ENCODE results near the gene MEGF6. TPM values are rescaled to one million over a fixed set of nuclear protein-coding genes. Genes with fewer than 3 reads are reported as not detected.

Gene MEGF6
- total and polyA plus RNA-seq, 4 donors = 17.7 to 54.2 (median 48.2) TPM

DNA sequence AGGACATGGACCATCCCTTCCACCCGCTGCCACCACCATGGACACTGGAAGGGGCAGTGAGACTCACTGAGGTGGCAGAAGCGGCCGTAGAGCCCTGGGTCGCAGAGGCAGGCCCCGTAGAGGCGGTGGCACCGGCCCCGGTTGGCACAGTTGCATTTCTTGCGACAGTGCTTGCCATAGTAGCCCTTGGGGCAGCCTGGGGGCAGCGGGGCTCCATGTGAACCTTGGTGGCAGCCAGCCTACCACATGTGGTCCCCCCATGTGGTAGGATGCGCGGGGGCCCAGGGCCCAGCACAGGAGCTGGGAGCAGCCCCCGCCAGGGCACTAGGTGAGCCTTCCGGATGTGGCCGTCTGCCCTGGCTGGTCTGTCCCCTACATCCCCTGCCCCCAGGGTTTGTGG, 105.3 kb downstream of the MEGF6 start:
- Histone ChIP-seq H3K9me3 (ENCODE audit: control insufficient read depth in 4 of 4, insufficient read depth in 3 of 4, low read length in 3 of 4) (no peaks in the 10 kb centered on the region), H3K4me1 (ENCODE audit: control insufficient read depth in 5 of 5, insufficient read depth in 5 of 5, low read length in 5 of 5) (peaks cover 0 to 7% (median 0%) of the 10 kb centered on the region in 5 donors), H3K9ac (ENCODE audit: insufficient read depth in 1 of 2, low read length in 2 of 2) (no peak overlapping the region), H3K27ac (ENCODE audit: low read depth in 1 of 2, low read length in 1 of 2) (no peak overlapping the region), H3K36me3 (ENCODE audit: control insufficient read depth in 4 of 4, insufficient read depth in 4 of 4, low read length in 4 of 4) (peaks cover 0 to 34% (median 0%) of the 10 kb centered on the region in 4 donors), H3K4me3 (no peak overlapping the region), H3K27me3 (ENCODE audit: control insufficient read depth in 3 of 3, insufficient read depth in 3 of 3, low read length in 2 of 3) (no peaks in the 10 kb centered on the region)
- TF ChIP-seq, protein P1, sequence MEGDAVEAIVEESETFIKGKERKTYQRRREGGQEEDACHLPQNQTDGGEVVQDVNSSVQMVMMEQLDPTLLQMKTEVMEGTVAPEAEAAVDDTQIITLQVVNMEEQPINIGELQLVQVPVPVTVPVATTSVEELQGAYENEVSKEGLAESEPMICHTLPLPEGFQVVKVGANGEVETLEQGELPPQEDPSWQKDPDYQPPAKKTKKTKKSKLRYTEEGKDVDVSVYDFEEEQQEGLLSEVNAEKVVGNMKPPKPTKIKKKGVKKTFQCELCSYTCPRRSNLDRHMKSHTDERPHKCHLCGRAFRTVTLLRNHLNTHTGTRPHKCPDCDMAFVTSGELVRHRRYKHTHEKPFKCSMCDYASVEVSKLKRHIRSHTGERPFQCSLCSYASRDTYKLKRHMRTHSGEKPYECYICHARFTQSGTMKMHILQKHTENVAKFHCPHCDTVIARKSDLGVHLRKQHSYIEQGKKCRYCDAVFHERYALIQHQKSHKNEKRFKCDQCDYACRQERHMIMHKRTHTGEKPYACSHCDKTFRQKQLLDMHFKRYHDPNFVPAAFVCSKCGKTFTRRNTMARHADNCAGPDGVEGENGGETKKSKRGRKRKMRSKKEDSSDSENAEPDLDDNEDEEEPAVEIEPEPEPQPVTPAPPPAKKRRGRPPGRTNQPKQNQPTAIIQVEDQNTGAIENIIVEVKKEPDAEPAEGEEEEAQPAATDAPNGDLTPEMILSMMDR (IDR thresholded peaks at IDR 0.05; ENCODE audit: control extremely low read depth, extremely low read depth) = no peak
- ATAC-seq (ENCODE audit: insufficient read depth, low FRiP score) (no peak), DNase-seq (no peak)
- 96 to 97% methylated on average over 15 of the region's 15 CpGs for WGBS, 2 donors

DNA sequence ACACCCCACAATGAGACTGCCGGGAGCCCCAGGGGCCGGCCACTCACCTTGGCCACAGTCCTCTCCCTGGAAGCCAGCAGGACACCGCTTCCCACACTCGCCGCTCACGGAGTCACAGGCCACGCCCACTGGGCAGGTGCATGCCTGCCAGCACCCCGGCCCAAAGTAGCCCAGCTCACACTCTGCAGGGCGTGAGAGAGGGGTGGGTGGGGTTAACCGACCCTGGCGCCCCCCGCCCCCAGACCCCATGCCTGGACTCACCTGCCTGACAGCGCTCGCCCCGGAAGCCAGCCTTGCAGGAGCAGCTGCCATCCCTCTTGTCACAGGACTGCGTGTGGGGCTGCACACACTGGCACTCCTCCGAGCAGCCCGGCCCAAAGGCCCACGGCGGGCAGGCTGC, 106.1 kb downstream of the MEGF6 start:
- Histone ChIP-seq H3K9ac (ENCODE audit: insufficient read depth in 1 of 2, low read length in 2 of 2) (no peak overlapping the region), H3K27me3 (ENCODE audit: control insufficient read depth in 3 of 3, insufficient read depth in 3 of 3, low read length in 2 of 3) (no peaks in the 10 kb centered on the region), H3K27ac (ENCODE audit: low read depth in 1 of 2, low read length in 1 of 2) (no peak overlapping the region), H3K9me3 (ENCODE audit: control insufficient read depth in 4 of 4, insufficient read depth in 3 of 4, low read length in 3 of 4) (no peaks in the 10 kb centered on the region), H3K4me3 (no peak overlapping the region), H3K4me1 (ENCODE audit: control insufficient read depth in 5 of 5, insufficient read depth in 5 of 5, low read length in 5 of 5) (peaks cover 0 to 7% (median 0%) of the 10 kb centered on the region in 5 donors), H3K36me3 (ENCODE audit: control insufficient read depth in 4 of 4, insufficient read depth in 4 of 4, low read length in 4 of 4) (peaks cover 0 to 42% (median 0%) of the 10 kb centered on the region in 4 donors)
- DNase-seq (no peak), ATAC-seq (ENCODE audit: insufficient read depth, low FRiP score) (no peak)
- 90 to 91% methylated on average over 20 of the region's 20 CpGs for WGBS, 2 donors
- TF ChIP-seq, protein P1 (IDR thresholded peaks at IDR 0.05; ENCODE audit: control extremely low read depth, extremely low read depth) = no peak

DNA sequence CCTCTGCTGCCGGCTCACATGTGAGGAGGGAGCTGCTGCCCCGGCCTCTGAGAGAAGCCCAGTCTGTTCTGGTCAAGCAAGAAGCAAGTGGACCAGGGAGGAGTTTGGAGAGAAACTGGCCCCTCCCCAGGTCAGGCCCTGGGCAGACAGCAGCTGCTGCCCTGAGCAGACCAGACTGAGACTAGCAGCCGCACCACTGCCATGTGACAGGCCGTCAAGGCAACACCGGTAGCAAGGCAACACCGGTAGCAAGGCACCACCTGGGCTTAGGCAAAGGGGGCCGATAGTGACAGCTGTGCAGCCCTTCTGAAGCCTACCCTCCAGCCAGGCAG, 106.5 kb downstream of the MEGF6 start:
- H3K27ac ChIP-seq (ENCODE audit: low read depth in 1 of 2, low read length in 1 of 2) = peak overlapping the region in 1 of 2 donors; percentile 80
- TF ChIP-seq, protein P1 (IDR thresholded peaks at IDR 0.05; ENCODE audit: control extremely low read depth, extremely low read depth) = no peak
- H3K27me3 ChIP-seq (ENCODE audit: control insufficient read depth in 3 of 3, insufficient read depth in 3 of 3, low read length in 2 of 3) = no peaks in the 10 kb centered on the region
- peaks cover 0 to 7% (median 0%) of the 10 kb centered on the region in 5 donors for H3K4me1 ChIP-seq (ENCODE audit: control insufficient read depth in 5 of 5, insufficient read depth in 5 of 5, low read length in 5 of 5)
- ATAC-seq (ENCODE audit: insufficient read depth, low FRiP score) = no peak
- no peak overlapping the region for H3K9ac ChIP-seq (ENCODE audit: insufficient read depth in 1 of 2, low read length in 2 of 2)
- no peaks in the 10 kb centered on the region for H3K9me3 ChIP-seq (ENCODE audit: control insufficient read depth in 4 of 4, insufficient read depth in 3 of 4, low read length in 3 of 4)
- H3K4me3 ChIP-seq = no peak overlapping the region
- 85 to 96% methylated on average over 7 of the region's 7 CpGs for WGBS, 2 donors
- no peak for DNase-seq
- peaks cover 0 to 43% (median 0%) of the 10 kb centered on the region in 4 donors for H3K36me3 ChIP-seq (ENCODE audit: control insufficient read depth in 4 of 4, insufficient read depth in 4 of 4, low read length in 4 of 4)
